Eye (tissue), 1 donor: ENCODE measurements around the gene AHSA1.

ENCODE experiments used
- DNase-seq: peaks from one replicate; pipeline ENCODE4 v3.0.0-alpha.2; 2015

The AHSA1 gene

GRCh38 chr14:77511486-77512162 is 53.7 kb downstream of the AHSA1 start:
- DNase-seq: no peak

- no peak for DNase-seq
These were observed 58.2 kb downstream of the AHSA1 start for GRCh38 chr14:77516126-77516525.
